AG09309 (cell line): Measurements from ENCODE around the gene DNAJB8.

Source experiments
- DNase-seq: peaks from one replicate; pipeline ENCODE4 v3.0.0-alpha.2; 2010; ENCODE audit warnings: low read depth
- H3K4me3 ChIP-seq: 2 replicates; pipeline ENCODE4 v1.5.1; 2011; ENCODE audit warnings: mild to moderate bottlenecking, low read depth, low read length, moderate library complexity; ENCODE audit not compliant: control insufficient read depth
- TF ChIP-seq, protein P1 (sequence below): IDR thresholded peaks from 2 replicates; pipeline ENCODE4 v1.5.1; 2011; ENCODE audit warnings: mild to moderate bottlenecking, low read depth, low read length, inconsistent platforms; ENCODE audit not compliant: insufficient read depth, control insufficient read depth; ENCODE audit errors: missing control alignments

Gene DNAJB8

DNA sequence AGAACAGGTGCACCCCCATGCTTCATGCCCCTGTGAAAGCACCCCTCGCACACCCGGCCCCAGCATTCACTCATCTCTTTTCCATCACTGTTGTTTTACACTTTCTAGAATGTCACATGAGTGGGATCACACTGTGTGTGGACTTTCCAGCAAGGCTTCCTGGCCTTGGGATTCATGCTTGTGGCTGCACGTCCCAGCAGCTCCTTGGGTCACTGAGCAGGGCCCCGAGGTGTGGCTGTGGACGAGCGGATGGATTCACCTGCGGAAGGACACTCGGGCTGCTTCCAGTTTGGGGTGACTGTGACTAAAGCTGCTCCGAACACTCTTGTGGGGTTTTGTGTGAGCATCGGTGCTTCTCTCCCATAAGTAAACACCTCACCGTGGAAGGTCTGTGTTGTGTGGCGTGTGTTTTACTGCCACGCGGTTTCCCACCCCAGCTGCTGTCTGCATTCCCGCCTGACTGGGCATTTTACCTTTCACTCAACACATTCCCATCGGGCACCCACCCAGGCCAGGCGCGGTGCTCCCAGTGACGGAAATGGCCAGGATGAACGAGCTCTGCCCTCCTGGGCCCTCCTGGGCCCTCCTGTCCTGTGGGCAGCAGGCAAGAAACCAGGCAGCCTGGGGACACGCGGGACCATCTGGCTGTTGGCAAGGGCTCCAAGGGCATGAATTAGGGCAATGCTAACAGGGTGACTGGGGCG is 41.4 kb downstream of the DNAJB8 start:
- no peak for DNase-seq
- TF ChIP-seq, protein P1, sequence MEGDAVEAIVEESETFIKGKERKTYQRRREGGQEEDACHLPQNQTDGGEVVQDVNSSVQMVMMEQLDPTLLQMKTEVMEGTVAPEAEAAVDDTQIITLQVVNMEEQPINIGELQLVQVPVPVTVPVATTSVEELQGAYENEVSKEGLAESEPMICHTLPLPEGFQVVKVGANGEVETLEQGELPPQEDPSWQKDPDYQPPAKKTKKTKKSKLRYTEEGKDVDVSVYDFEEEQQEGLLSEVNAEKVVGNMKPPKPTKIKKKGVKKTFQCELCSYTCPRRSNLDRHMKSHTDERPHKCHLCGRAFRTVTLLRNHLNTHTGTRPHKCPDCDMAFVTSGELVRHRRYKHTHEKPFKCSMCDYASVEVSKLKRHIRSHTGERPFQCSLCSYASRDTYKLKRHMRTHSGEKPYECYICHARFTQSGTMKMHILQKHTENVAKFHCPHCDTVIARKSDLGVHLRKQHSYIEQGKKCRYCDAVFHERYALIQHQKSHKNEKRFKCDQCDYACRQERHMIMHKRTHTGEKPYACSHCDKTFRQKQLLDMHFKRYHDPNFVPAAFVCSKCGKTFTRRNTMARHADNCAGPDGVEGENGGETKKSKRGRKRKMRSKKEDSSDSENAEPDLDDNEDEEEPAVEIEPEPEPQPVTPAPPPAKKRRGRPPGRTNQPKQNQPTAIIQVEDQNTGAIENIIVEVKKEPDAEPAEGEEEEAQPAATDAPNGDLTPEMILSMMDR: no peak
- no peak overlapping the region for H3K4me3 ChIP-seq

DNA sequence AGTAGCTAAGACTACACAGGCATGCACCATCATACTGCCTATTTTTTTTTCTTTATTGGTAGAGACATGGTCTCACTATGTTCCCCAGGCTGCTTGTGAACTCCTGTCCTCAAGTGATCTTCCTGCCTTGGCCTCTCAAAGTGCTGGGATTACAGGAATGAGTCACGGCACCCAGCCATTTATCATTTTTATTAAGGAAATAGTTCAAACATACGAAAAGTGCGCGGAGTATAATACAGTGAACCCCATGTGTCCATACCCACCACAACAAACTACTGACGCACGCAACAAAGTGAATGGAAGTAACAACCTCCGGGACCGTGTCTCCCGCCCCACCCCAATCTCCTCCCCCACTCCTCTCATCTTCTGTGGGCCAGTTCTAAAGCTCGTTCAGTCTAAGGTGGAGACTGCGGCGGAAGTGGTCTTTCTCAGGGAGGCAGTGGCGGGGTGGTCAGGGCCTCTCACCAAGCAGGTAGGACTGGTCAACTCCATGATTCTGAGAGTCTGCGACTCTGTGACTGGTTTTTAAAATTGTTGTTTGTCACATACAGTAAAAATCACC is 42.1 kb downstream of the DNAJB8 start:
- DNase-seq: no peak
- H3K4me3 ChIP-seq: no peak overlapping the region
- TF ChIP-seq, protein P1: no peak

DNA sequence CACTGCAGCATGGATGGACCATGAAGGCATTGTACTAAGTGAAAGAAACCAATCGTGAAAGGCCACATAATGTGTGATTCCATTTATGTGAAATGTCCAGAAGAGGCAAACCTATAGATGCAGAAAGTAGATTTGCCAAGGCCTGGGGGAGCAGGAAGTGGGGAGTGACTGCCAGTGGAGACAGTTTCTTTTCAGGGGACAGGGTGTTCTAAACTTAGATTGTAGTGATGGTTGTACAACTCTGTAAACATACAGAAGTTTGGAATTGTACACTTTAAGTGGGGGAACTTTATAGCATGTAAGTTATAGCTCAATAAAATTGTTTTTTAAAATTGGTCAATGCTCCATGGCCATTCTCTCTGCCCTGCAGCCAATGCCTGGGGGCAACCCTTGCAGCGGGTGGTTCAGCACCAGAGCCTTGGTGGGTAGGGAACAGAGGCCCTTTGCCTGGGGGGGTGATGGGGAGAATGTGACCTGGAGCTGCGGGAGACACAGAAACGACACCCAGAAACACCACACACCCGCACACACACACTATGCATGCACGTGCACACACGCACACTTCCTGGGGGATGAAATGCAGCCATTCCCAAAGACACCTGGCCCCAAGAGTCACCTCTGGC is 43.1 kb downstream of the DNAJB8 start:
- H3K4me3 ChIP-seq: no peak overlapping the region
- no peak for DNase-seq
- TF ChIP-seq, protein P1: no peak

DNA sequence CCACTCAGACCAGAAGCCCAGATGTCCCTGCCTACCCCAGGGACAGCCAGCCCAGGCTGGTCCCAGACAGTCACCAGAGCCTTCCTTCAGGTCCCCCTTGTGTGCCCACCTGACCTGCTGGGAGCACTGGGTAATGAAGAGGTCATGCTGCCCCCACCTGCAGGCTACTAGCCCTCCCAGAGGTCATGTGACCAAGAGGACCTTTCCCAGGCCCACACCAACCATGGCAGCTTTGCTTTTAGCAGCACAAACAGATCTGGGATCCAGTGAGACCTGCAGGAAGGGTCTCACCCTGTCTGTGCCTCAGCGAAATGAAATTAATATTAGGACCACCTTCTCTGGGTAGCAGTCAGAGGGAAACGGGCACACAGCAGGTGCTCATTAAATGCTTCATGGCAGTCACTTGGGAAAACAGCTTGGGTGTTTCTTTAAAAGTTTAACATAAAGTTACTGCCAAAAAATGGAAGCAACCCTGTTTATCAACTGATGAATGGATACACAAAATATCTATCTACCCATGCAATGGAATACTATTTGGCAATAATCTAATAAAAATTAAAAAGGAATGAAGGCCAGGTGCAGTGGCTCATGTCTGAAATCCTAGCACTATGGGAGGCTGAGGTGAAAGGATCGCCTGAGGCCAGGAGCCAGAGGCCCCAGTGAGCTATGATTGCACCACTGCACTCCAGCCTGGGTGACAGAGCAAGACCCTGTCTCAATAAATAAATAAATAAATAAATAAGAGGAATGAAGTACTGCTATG is 43.7 kb downstream of the DNAJB8 start:
- H3K4me3 ChIP-seq: no peak overlapping the region
- TF ChIP-seq, protein P1: no peak
- DNase-seq: no peak

DNA sequence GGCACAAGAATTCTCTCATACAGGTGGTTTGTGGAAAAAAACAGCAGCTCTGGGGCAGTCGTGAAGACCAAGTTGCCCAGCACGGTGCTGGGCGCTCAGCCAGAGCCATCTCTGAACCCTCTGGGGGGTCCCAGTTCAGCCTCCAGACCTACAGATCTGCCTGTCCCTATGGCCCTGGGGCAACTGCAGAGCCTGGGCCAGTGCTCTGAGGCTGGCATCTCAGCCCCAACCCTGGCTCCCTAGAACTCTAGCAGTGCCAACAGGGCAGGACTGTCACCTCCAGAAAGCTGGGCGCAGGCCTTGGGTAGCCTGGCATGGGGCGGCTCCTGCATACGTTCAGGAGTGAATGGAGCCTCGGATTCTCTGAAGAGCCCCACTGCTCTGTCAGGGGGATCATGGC is 44.7 kb downstream of the DNAJB8 start:
- TF ChIP-seq, protein P1: no peak
- H3K4me3 ChIP-seq: no peak overlapping the region
- DNase-seq: no peak

DNA sequence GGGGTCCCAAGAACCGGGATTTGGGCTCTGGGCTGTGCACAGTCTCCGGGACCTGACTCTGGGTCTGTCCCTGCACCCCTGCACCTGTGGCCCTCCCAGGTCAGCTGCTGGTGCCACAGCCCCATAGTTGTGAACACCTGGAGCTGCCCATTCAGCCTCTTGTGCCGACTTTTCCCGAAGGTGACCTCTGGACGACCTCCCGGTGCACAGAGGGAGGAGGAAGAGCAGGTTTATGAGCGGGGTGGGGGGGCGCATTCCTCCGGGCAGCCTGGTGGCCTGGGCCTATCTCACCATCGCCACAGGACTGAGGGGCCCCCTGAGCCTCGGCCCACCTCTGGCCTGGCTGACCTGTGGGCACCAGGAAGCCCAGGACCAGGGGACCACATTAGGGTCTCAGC is 45.3 kb downstream of the DNAJB8 start:
- DNase-seq: no peak
- TF ChIP-seq, protein P1: no peak
- no peak overlapping the region for H3K4me3 ChIP-seq
